GM18505 (cell line): ENCODE data around the gene MMP3.
"Not testable (repeated sequence)": the region's sequence is repeated elsewhere in the genome, so short reads cannot be mapped to it uniquely, and the experiment has no call there.

ENCODE experiments used
- ATAC-seq: cut with Tn5 transposase; IDR thresholded peaks from one replicate; pipeline ENCODE4 v1.9.1; 2021; ENCODE audit not compliant: unreplicated experiment
- POLR2A ChIP-seq: IDR thresholded peaks from 4 replicates; pipeline ENCODE4 v1.6.1; 2011; ENCODE audit warnings: borderline replicate concordance; ENCODE audit not compliant: insufficient read depth, insufficient read length; ENCODE audit errors: extremely low read depth

MMP3 gene

DNA sequence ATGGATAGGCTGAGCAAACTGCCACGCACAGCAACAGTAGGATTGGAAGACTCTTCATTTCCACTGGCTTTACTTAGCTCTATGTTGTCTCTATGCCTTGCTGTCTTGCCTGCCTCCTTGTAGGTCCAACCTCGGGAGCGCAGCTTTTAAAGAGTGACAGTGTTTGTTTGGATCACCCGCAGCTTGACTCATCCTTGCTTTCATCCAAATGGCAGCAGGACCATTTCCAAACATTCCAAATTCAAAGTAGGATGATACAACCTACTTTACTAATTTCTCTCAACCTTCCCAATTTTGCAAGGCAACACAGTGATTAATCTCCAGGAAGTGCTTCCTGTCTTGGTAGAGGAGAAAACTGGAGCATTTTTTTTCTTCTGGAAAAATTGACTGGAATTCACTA lies at the start of gene MMP3:
Gene MMP3, minus strand, starts transcription at position 121 of the 400 bp plus-strand sequence. Its CDS starts 63 bp downstream, at position 58.
- no peak for TF ChIP-seq POLR2A
- no peak for ATAC-seq

DNA sequence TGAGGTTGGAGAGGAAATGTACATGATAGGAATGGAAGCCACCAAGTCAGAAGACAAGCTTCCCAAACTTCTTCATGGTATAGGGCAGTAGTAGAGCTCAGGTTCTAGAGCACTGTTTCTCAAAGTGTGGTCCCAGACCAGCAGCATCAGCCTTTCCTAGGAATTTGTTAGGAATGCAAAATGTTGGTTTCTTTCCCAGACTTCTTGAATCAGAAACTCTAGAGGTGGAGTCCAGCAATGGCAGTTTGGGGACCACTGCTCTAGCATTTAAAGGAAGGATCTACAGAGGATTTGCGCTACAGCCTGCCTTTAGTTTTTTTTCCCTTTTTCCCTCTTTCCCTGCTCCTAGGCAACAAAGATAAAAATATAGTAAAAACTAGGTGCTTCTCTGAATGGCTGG lies 48.3 kb upstream of the MMP3 start:
- TF ChIP-seq POLR2A = no peak
- no peak for ATAC-seq

DNA sequence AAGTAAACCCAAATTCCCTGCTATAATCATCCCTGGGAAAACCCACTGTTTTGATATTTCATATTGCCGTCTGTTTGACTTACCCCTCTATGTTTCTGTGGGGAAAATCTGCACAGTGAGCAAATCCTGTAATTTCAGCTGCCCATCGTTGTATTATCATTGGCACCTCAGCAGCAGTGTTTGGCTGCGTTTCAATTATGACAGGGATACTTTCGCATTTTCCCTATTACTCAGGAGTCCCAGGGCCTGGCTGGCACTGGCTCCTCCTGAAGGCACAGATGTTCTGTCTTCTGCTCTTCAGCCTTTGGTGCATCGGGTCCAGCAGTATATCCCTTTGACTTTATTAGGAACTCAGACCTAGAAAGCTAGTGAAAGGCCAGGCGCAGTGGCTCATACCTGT lies 43.6 kb upstream of the MMP3 start:
- TF ChIP-seq POLR2A = no peak
- no peak for ATAC-seq

GRCh38 chr11:102883141-102883540 lies 39.7 kb upstream of the MMP3 start:
- TF ChIP-seq POLR2A = no peak
- no peak for ATAC-seq

GRCh38 chr11:102882389-102883024 lies 39.1 kb upstream of the MMP3 start:
- ATAC-seq = peak; percentile 75
- TF ChIP-seq POLR2A = no peak

DNA sequence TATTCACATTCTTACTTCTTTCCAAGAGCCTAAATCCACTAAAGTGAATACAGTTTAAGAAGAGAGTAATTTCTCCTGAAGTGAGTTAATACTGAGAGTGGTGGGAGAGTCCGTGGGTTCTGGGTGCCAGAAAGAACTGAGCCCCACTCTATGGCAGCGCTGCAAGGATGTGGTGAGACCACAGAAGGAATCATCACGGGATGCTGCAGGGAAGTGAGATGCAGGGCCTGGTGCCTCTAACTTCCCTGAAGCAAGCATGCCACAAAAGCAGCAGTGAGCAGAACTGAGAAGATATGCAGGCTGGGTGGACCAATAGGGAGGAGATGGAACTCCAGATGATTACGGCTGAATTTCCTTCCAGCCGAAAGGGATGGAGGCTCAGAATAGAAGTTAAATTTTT lies 36.4 kb upstream of the MMP3 start:
- no peak for ATAC-seq
- no peak for TF ChIP-seq POLR2A

- no peak for TF ChIP-seq POLR2A
- no peak for ATAC-seq
These were observed 35.2 kb upstream of the MMP3 start for GRCh38 chr11:102878595-102878994.

DNA sequence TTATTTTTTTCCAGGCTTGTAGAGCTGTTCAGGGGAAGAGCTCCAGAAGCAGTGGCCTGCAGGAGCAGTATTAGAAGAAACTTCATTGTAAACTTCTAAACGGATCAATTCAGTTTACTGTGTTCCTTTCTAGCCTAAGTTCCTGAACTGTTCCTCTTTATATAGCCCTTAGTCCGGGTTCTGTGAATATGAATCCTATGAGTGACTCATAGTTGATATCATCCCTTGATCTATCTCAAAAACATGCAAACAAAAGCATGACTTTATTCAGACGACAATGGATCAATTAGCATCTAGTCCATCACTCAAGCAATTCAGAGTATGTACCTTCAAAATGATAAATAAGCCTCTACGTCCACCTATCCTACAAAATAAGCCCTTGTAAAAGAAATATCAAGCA lies 31.4 kb upstream of the MMP3 start, which contains the start of gene MMP12:
Gene MMP12, minus strand, starts transcription at position 131 of the 400 bp plus-strand sequence. Its CDS starts 45 bp downstream, at position 86.
- no peak for TF ChIP-seq POLR2A
- ATAC-seq = no peak

GRCh38 chr11:102869354-102869964 lies 26.1 kb upstream of the MMP3 start:
- ATAC-seq = not testable (repeated sequence)

DNA sequence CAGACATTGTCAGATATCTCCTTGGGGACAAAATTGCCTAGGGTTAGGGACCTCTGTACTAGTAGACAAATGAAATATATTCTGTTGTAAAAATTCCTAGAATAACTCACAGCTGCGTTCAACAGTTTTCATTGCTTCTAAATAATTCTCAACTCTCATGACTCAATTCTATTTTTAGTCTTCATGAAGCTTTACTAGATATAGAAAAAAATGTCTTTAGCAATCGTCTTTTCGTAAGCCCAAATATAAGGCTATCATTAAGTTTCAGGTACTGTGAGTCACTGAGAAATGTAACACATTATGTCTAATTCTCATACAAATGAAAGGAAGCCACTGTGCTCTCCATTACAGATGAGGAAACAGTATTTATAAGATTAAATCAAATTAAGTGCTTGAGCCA lies 24.9 kb upstream of the MMP3 start:
- TF ChIP-seq POLR2A = no peak
- no peak for ATAC-seq

DNA sequence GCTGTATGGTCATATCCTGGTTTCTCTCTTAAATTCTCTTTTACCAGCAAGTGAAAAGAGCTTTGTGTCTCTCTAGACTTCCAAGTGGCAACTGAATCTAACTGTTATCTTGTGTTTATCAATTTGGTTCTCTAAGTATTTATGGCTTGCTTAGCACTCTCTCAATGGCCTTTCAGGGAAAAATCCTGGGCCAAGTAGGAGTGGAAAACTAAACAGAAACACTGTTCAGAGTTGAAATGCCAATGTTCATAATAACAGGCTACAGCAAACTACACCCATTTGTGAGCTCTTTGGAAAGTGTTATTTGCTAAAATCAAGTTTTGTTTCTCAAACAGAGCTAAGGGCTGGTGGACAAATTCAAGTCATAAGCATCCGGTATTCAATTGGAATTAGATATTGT lies 21.3 kb upstream of the MMP3 start:
- no peak for ATAC-seq
- TF ChIP-seq POLR2A = no peak

GRCh38 chr11:102853956-102854355 lies 10.5 kb upstream of the MMP3 start:
- no peak for TF ChIP-seq POLR2A
- no peak for ATAC-seq

GRCh38 chr11:102853055-102853454 lies 9.6 kb upstream of the MMP3 start:
- no peak for ATAC-seq
- TF ChIP-seq POLR2A = no peak

- no peak for ATAC-seq
- TF ChIP-seq POLR2A = no peak
These were observed 7.8 kb upstream of the MMP3 start for GRCh38 chr11:102850973-102851745.
